ENCODE data around the gene METTL8.
A peak's percentile ranks its signal among the peaks of the same experiment; 100 is the strongest.
"Not testable (repeated sequence)": the region's sequence is repeated elsewhere in the genome, so short reads cannot be mapped to it uniquely, and the experiment has no call there.

METTL8 gene

GRCh38 chr2:171430516-171431410 is 3.0 kb downstream of the METTL8 start:
- no peak for DNase-seq (ENCODE audit: low read depth)

- DNase-seq (ENCODE audit: low read depth), result not testable (repeated sequence)
These were observed 10.9 kb downstream of the METTL8 start for GRCh38 chr2:171422710-171423495.

GRCh38 chr2:171420728-171421563 is 12.8 kb downstream of the METTL8 start:
- no peak for DNase-seq (ENCODE audit: low read depth)

DNA sequence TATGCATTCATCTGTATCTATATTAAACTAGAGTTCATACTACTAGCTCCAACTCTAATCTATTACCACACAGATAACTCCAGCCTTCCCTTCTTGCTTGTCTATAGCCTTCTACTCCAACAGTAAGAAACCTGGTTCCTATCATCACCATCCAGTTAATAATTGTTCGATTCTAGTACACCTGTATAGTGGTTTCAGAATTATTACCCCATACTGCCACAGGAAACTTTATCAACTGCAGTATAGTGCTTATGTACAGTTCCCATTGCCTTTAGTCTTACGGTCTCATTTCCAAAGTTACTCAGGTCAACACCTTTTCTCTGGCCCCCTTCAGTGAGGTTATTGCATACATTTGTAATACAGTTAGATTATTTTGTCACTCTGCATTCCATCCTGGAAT is 14.5 kb downstream of the METTL8 start:
- DNase-seq (ENCODE audit: low read depth), result no peak

- DNase-seq (ENCODE audit: low read depth), result peak; percentile 94
These were observed 17.5 kb downstream of the METTL8 start for GRCh38 chr2:171416009-171416926.

DNA sequence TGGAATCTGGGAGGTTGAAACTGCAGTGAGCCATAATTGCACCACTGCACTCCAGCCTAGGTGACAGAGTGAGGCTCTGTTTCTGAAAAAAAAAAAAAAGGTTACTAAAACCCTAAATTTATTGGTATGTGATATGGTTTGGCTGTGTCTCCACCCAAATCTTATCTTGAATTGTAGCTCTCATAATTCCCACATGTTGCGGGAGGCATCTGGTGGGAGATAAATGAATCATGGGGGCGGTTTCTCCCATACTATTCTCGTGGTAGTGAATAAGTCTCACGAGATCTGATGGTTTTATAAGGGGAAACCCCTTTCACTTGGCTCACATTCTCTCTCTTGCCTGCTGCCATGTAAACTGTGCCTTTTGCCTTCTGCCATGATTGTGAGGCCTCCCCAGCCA is 19.1 kb downstream of the METTL8 start:
- DNase-seq (ENCODE audit: low read depth), result not testable (repeated sequence)

DNA sequence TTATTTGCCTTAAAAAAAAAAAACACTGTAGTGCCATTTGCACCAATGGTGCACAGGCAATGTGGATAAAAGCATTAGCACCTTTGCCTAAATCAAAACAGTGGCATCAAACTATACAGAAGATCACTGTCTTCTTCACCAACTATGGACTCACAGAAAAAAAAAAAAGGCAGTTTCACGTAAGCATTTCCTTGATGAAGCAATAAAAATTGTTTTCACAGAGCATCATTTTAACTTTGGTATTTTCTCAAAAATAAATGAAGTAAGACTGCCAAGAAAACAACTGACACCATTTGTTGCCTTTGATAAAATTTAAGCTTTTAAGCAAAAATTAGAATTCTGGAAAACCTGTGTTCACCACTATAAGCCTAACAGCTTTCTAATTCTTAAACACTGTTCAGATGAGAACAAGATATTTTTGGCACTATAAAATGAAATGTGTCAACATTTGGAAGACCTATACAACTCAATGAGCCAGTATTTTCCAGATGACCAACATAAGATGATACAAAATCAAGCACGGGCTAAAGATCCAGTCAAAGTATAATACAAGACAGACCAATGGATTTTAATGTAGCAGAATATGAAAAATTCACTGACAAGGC is 21.1 kb downstream of the METTL8 start:
- no peak for DNase-seq (ENCODE audit: low read depth)

GRCh38 chr2:171411791-171412483 is 21.9 kb downstream of the METTL8 start:
- no peak for DNase-seq (ENCODE audit: low read depth)

DNA sequence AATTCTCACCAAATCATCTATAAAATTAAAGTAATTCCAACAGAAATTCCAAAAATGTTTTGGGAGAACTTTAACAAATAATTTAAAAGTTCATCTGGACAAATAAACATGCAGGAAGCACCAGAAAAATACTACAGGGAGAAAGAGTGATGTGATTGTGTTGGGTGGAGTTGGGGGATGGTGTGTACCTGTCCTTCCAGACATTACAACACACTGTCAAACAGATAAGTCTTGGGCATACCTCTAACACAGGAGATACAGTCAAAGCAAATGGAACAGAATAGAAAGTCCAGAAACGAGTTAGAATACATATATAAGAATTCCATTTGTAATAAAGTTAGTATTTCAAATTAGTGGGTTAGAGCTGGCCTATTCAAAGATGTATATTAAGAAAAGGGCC is 22.6 kb downstream of the METTL8 start:
- no peak for DNase-seq (ENCODE audit: low read depth)

- no peak for DNase-seq (ENCODE audit: low read depth)
These were observed 23.2 kb downstream of the METTL8 start for GRCh38 chr2:171410624-171411023.

- no peak for DNase-seq (ENCODE audit: low read depth)
These were observed 23.7 kb downstream of the METTL8 start for GRCh38 chr2:171410101-171410500.

- no peak for DNase-seq (ENCODE audit: low read depth)
These were observed 24.3 kb downstream of the METTL8 start for GRCh38 chr2:171409436-171409971.

DNA sequence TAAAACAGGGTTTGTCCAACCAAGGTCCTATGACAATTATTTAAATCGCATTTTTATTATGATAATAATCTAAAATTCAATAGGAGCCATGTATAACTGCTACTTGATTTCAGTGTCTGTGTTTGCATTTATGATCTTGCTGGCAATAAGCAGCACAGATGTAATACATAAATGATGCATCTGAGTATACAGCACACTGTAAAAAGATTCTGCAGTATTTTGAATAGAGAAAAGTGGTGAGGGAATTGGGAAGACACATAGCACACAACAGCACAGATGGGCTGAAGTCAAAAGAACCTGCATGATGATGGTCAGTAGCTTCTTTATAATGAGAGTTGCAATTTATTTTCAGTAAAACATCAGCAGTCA is 26.1 kb downstream of the METTL8 start:
- no peak for DNase-seq (ENCODE audit: low read depth)

DNA sequence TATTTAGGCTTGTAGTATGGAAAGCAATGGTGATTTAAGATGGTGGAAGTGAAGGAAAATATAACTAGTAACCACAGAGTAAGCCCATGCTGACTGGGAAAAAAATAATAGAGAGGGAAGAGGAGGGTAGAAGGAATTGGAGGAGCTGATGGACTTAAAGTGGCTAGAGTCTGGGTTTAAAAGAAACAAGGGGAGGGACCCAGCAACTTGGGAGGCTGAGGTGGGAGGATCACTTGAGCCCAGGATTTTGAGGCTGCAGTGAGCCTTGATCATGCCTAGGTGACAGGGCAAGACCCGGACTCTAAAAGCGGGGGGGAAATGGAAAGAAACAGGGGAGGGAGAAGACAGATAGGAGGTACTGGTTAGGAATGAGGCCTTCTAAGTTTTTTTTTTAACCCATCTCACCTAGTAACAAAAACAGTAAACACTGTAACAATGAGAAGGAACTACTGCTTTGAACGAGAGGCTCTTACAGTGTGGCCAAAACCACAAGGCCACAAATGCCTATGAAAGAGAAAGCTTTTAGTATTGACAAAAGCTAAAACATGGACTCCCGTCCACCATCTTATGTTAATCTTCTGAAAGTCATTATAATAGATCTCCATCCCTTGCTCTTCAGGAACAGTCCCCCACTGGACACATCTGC is 26.6 kb downstream of the METTL8 start:
- DNase-seq (ENCODE audit: low read depth), result no peak

- DNase-seq (ENCODE audit: low read depth), result no peak
These were observed 27.7 kb downstream of the METTL8 start for GRCh38 chr2:171406044-171406443.

GRCh38 chr2:171405546-171405945 is 28.2 kb downstream of the METTL8 start:
- DNase-seq (ENCODE audit: low read depth), result no peak

GRCh38 chr2:171404719-171405118 is 29.1 kb downstream of the METTL8 start:
- no peak for DNase-seq (ENCODE audit: low read depth)

DNA sequence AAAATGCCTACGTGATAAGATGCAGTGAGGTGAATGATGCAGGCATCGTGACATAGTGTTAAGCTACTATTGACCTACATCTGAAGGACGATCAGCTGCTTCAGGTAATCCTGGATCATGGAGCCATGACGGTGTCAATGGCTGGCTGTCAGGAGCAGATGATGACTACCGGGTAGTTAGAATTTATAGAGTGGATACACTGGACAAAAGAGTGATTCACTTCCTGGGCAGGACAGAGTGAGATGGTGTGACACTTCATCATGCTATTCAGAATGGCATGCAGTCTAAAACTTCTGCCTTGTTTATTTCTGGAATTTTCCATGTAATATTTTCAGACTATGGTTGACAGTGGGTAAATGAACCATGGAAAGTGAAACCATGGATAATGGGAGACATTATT is 29.5 kb downstream of the METTL8 start:
- DNase-seq (ENCODE audit: low read depth), result peak; percentile 82

GRCh38 chr2:171402906-171403580 is 30.7 kb downstream of the METTL8 start:
- DNase-seq (ENCODE audit: low read depth), result no peak

All from HS-5 (cell line).